Suppressor macrophage treated with lipopolysaccharide for 4 hours (primary cell): ENCODE data around the gene DDX3X.
"Not testable (repeated sequence)": the region's sequence is repeated elsewhere in the genome, so short reads cannot be mapped to it uniquely, and the experiment has no call there.

Experiments
- DNase-seq: peaks from one replicate; pipeline ENCODE4 v3.0.0-alpha.2; 2020

Gene DDX3X

GRCh38 chrX:41333744-41334362 is at the start of gene DDX3X:
Gene DDX3X (plus strand): TSS chrX:41334162. CDS start chrX:41334253, 91 bp downstream.
- peak; percentile 84 for DNase-seq

GRCh38 chrX:41285928-41286327 is 48.0 kb upstream of the DDX3X start:
- DNase-seq, result not testable (repeated sequence)

DNA sequence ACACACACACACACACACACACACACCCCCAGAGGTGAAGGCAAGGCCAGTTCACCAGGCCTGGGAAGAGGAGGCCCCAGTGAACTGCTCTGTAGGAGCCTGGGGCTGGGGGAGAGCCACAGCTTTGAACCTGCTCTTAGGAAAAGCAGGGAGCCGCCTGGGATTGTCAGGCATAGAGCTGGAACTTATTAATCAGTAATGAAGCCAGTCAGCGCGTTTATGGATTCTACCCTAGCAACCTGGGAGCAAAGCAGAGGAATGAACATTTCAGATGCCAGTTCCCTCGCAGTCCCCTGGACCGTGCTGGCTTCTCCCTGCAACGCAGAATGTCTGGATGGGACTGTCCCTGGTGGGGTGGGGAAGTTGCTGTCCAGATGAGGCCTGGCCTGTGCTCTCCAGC is 45.3 kb upstream of the DDX3X start:
- DNase-seq, result no peak

DNA sequence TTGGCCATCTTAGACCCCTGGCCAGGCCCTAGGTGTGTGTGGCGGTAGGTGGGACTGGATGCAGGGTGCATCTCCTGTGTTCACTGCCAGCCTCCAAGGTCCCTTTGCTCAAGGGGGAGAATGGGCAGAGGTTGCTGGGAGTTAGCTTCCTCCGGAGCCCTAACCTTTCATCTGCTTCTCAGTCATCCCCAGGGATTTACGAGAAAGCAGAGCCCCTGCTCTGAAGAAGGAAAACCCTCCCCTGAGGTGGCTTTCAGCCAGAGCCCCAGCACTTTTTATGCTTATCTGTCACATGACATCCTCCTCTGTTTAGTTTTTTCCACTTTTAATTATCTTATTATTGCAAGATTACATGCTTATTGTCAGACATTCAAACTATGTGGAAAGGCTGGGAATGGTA is 44.9 kb upstream of the DDX3X start:
- DNase-seq, result no peak

DNA sequence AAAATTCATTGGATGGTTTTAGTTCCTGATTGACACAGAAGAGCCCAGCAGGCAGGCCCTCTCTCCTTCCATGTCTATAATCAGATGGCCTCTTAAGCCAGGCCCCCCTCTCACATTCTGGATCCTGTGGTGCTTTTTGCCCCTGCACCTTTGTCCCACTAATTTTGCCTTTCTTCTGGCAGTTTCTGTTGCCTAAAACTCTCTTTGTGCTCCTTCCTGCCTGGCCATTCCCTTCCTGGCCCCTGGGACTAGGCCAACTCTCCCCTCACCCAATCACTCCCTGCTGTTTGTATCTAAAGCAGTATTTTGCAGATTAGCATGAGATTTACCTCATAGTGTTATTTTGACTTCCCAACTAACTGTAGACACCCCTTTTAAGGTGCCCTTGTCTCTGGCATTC is 42.7 kb upstream of the DDX3X start:
- DNase-seq, result no peak

GRCh38 chrX:41293269-41293668 is 40.7 kb upstream of the DDX3X start:
- DNase-seq, result peak; percentile 32

GRCh38 chrX:41300758-41301437 is 33.1 kb upstream of the DDX3X start:
- peak; percentile 31 for DNase-seq

- no peak for DNase-seq
Measured at GRCh38 chrX:41301438-41301824, 32.5 kb upstream of the DDX3X start.

DNA sequence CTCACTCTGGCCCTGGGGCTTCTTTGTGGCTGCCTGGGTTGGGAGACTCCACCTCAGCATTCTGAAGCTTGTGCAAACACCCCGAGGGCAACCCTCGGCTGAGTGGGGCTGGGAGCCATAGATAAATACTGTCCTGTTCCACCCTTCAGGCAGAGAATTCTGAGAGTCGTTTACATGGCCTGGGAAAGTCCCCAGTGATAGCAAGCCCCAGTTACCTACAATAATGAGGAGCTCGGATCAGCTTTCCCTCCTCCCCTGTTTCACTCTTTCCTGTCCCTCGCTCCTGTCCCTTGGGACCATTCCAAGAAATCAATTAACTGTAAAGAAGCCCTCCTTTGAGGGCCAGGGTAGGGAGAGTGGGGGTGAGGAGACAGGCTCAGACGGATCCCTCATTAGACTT is 31.6 kb upstream of the DDX3X start:
- no peak for DNase-seq

DNA sequence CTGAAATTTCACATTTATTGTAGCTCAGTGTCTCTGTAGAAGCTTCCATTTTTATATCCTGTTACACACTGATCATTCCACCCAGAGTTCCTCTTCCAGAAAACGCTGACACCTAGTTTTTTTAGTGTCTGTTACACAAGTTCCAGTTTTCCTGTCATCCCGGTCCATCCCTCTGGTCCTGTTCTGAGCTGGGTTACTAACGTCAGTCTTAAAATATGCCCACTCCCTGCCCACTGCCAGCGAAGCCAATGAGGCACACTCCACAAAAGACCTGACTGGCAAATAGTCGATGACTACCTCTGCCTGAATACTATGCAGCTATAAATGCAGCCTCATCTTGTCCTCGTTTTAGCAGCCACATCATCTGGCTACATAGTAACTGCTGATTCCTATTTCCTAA is 30.9 kb upstream of the DDX3X start:
- peak; percentile 40 for DNase-seq

DNA sequence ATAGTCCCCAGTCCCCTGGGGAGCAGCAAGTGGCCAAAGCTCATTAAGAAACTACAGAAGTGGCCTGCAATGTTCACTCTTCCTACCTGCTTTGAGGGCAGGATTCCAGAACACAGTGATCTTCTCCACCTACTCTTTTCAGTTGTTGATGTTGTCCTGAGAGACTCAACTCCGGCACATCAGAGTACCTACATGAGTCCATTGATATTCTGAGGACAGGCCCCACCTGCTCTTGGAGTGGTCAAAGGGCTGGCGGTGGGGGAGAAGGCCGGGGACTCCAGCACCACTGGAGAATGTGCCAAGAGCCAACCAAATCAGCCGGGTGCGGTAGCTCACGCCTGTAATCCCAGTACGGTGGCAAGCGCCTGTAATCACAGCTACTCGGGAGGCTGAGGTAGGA is 29.8 kb upstream of the DDX3X start:
- no peak for DNase-seq

- DNase-seq, result peak; percentile 52
Measured at GRCh38 chrX:41308884-41309647, 24.9 kb upstream of the DDX3X start.

- DNase-seq, result no peak
Measured at GRCh38 chrX:41312786-41313185, 21.2 kb upstream of the DDX3X start.

- no peak for DNase-seq
Measured at GRCh38 chrX:41313419-41313818, 20.5 kb upstream of the DDX3X start.

DNA sequence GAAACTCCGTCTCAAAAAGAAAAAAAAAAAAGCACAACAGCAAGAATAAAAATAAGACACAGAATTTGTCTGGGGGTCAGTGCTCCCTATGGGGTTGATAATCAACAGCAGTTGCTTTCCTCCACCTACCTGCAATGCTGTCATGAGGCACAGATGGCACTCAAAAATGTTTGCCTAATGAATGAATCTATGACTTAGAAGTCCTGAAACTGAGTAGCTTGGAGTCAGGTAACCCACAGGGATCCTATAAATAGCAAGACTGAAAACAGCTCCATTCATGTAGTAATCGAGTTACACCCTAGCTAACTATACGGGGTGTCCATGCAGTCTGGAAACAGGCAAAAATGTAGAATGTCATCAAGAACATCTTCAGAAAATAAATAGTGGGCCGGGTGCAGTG is 19.8 kb upstream of the DDX3X start:
- no peak for DNase-seq

DNA sequence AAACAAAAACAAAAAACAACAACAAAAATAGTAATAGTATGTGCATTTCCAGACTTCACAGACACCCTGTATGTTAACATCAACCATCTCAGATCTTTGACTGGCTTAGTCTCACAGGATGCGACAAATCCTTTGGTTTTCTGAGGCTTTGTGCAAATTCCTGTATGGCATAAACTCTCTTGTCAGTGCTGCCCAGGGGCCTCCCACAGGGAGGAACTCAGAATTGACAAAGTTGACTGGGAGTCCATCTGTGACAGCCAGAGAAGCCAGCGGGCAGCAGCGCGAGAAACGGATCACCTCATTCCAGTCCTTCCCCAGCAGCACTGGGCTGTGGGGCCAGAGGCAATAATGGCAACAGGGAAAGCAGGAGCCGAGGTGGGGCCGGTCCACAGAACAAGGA is 19.1 kb upstream of the DDX3X start:
- no peak for DNase-seq

DNA sequence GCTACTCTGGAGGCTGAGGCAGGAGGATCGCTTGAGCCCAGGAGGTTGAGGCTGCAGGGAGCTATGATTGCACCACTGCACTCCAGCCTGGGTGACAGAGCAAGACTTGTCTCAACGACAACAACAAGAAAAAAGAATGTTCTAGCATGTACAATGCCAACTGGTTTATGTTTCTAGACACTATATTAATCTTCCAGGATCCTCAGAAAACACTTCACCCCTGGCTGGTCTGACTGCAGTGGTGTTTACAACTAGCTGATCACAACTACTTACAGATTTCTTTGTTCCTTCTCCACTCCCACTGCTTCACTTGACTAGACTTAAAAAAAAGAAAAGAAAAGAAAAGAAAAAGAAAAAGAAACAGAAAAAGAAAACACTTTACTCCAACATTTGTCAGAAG is 17.7 kb upstream of the DDX3X start:
- not testable (repeated sequence) for DNase-seq

DNA sequence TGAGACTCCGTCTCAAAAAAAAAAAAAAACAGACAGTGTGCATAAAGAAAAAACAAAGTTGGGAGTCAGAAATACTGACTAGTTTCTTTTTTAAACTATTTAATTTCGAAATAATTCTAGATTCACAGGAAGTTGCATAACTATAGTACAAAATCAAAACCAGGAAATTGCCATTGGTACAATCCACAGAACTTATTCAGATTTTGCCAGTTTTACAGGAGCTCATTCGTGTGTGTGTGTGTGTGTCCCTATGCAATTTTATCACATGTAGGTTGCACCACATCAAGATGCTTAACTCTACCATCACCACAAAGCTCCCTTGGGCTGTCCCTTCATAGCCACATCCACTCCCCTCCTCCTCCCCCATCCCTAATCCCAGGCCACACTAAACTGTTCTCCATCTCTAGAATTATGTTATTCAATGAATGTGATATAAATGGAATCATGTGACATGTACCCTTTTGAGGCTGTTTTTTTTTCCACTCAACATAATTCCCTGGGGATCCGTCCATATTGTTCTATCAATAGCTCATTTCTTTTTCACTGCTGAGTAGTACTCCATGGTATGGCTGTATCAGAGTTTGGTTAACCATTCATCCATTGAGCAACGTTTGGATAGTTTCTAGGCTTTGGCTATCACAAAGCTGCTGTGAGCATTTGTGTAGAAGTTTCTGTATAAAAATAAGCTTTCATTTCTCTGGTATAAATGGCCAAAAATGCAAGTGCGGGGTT is 16.3 kb upstream of the DDX3X start:
- peak; percentile 64 for DNase-seq

GRCh38 chrX:41320393-41320792 is 13.6 kb upstream of the DDX3X start:
- no peak for DNase-seq

DNA sequence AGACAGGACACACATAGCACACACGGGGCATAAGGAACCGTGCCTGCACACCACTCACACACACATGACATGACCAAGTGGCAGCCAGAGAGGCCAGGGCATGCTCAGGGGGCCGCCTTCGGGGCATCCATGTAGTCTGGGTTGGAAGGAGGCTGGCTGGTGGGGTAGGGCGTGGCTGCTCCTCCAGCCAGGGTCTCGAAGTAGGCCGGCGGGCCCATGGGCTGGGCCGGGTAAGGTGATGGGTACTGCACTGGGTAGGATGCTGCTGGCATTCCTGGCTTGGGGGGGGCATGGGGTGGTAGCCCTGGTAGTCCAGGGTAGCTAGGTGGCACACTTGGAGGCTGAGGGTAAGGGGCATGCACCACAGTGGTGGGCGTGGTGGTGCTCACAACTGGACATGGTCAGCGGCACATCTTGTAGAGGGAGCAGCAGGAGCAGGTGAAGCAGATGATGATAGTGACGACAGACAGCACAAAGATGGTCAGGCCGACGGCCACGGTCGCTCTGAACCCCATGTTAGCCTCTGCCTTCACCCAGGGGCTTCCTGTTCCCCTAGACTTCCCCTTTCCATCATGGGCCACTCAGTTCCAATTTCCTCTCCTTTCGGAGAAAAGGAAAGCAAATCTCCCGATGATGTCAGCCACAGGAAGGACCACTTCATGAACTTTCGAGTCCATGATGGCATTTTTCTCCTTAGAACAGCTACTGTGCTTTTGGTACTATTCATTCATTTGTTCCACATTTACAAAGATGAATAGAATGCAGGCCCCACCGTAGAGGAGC is 10.9 kb upstream of the DDX3X start:
- peak; percentile 82 for DNase-seq

- no peak for DNase-seq
Measured at GRCh38 chrX:41326431-41326830, 7.5 kb upstream of the DDX3X start.

DNA sequence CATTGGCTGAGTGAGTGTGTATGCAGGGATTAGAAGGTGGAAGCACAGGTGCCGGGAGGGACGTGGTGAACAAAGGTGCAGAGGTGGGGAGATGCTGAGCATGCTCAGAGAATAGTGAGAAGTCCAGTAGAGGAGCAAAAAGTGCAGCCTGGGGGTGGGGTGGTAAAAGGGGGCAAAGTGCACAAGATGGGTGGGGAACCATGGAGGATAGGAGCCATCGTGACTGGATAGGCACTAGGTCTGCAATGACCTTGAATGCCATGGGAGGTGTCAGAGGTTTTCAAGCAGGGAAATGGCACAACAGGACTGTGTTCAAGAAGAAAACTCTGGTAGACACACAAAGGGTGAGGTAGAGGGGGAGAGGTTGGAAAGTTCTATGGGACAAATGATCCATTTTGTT is 6.6 kb upstream of the DDX3X start:
- no peak for DNase-seq

GRCh38 chrX:41329101-41329500 is 4.9 kb upstream of the DDX3X start:
- DNase-seq, result no peak
